Calu3 (cell line): ENCODE measurements around the gene FNDC3B. TPM values are rescaled to one million over a fixed set of nuclear protein-coding genes. Genes with fewer than 3 reads are reported as not detected.
A peak's percentile ranks its signal among the peaks of the same experiment; 100 is the strongest.

Source experiments
- BruUV-seq: library from RNA; stranded (reverse); fragments of 400-500 nt; replicated peaks from 2 replicates; lab custom pipeline; 2021; lab: Mats Ljungman, UMichigan
- CTCF ChIA-PET: fragments of 300-600 bp; sonication (Branson Sonifier 250); formaldehyde crosslinking; loops from one replicate; lab custom pipeline; 2022; ENCODE audit warnings: antibody characterized with exemption; lab: Charles Lee
- DNase-seq: peaks from one replicate; pipeline ENCODE4 v3.0.0; 2022
- H3K27ac Mint-ChIP-seq: one replicate; pipeline ENCODE4 v1.8.0; 2022; ENCODE audit warnings: mixed read lengths; ENCODE audit not compliant: unreplicated experiment
- H3K27me3 Mint-ChIP-seq: one replicate; pipeline ENCODE4 v1.8.0; 2022; ENCODE audit warnings: mixed read lengths; ENCODE audit not compliant: unreplicated experiment
- H3K36me3 Mint-ChIP-seq: one replicate; pipeline ENCODE4 v1.8.0; 2022; ENCODE audit warnings: mild to moderate bottlenecking, moderate library complexity, mixed read lengths; ENCODE audit not compliant: insufficient read depth, unreplicated experiment
- H3K4me1 Mint-ChIP-seq: one replicate; pipeline ENCODE4 v1.8.0; 2022; ENCODE audit warnings: mild to moderate bottlenecking, low read depth, mixed read lengths; ENCODE audit not compliant: unreplicated experiment
- H3K4me3 Mint-ChIP-seq: one replicate; pipeline ENCODE4 v1.8.0; 2022; ENCODE audit warnings: mild to moderate bottlenecking, low read depth, moderate library complexity, mixed read lengths; ENCODE audit not compliant: unreplicated experiment
- H3K9me3 Mint-ChIP-seq: one replicate; pipeline ENCODE4 v1.8.0; 2022; ENCODE audit warnings: low read depth, mixed read lengths; ENCODE audit not compliant: unreplicated experiment
- intact Hi-C: fragments of 100-400 bp; cut with micrococcal nuclease; formaldehyde crosslinking; loops from one replicate; pipeline ENCODE4 v1.10.0; 2022; ENCODE audit not compliant: unreplicated experiment
- total RNA-seq: library from RNA; stranded (reverse); gene quantifications from 2 replicates; pipeline ENCODE4 v1.2.3, GENCODE V29; 2022
- TF ChIP-seq, protein P1 (sequence below): fragments of 200-600 bp; IDR thresholded peaks from one replicate; pipeline ENCODE4 v1.8.0; 2022; ENCODE audit warnings: antibody characterized with exemption; ENCODE audit not compliant: unreplicated experiment

Gene FNDC3B
- total RNA-seq, 1 experiment from 2014 or later = 453 TPM

DNA sequence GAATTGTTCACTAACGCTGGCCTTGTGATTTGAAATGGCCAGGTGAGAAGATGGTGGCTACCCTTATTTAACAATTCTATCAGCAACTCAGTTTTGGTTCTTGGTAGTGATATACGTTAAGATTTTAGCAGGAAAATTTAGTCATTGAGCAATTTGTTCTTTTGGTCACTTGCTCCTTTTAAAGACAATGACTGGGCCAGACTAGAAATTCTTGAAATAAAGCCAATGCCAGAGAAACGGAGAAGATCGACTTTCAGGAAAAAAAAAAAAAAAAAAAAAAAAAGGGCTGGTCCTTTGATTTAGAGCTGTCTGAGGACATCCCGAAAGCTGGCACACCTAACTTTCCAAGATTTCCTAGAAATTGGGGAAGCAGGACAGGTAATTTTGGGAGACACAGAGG lies 178.5 kb downstream of the FNDC3B start:
- H3K36me3 Mint-ChIP-seq = peaks cover 54% of the 10 kb centered on the region
- BruUV-seq = no TSS peak
- H3K4me1 Mint-ChIP-seq = peaks cover 92% of the 10 kb centered on the region
- TF ChIP-seq, protein P1, sequence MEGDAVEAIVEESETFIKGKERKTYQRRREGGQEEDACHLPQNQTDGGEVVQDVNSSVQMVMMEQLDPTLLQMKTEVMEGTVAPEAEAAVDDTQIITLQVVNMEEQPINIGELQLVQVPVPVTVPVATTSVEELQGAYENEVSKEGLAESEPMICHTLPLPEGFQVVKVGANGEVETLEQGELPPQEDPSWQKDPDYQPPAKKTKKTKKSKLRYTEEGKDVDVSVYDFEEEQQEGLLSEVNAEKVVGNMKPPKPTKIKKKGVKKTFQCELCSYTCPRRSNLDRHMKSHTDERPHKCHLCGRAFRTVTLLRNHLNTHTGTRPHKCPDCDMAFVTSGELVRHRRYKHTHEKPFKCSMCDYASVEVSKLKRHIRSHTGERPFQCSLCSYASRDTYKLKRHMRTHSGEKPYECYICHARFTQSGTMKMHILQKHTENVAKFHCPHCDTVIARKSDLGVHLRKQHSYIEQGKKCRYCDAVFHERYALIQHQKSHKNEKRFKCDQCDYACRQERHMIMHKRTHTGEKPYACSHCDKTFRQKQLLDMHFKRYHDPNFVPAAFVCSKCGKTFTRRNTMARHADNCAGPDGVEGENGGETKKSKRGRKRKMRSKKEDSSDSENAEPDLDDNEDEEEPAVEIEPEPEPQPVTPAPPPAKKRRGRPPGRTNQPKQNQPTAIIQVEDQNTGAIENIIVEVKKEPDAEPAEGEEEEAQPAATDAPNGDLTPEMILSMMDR = no peak
- intact Hi-C loops = loop anchor here (2.0 kb wide), 1 partner anchor 43 kb away; no protein-coding TSS in a partner anchor
- H3K4me3 Mint-ChIP-seq = no peak overlapping the region
- DNase-seq = no peak
- H3K27ac Mint-ChIP-seq = peak overlapping the region; percentile 17
- no peaks in the 10 kb centered on the region for H3K9me3 Mint-ChIP-seq
- CTCF ChIA-PET = interaction anchor here (0.6 kb wide), 1 partner anchor 528 kb away, joined by 5 read pairs; no protein-coding TSS in a partner anchor
- H3K27me3 Mint-ChIP-seq = no peaks in the 10 kb centered on the region

DNA sequence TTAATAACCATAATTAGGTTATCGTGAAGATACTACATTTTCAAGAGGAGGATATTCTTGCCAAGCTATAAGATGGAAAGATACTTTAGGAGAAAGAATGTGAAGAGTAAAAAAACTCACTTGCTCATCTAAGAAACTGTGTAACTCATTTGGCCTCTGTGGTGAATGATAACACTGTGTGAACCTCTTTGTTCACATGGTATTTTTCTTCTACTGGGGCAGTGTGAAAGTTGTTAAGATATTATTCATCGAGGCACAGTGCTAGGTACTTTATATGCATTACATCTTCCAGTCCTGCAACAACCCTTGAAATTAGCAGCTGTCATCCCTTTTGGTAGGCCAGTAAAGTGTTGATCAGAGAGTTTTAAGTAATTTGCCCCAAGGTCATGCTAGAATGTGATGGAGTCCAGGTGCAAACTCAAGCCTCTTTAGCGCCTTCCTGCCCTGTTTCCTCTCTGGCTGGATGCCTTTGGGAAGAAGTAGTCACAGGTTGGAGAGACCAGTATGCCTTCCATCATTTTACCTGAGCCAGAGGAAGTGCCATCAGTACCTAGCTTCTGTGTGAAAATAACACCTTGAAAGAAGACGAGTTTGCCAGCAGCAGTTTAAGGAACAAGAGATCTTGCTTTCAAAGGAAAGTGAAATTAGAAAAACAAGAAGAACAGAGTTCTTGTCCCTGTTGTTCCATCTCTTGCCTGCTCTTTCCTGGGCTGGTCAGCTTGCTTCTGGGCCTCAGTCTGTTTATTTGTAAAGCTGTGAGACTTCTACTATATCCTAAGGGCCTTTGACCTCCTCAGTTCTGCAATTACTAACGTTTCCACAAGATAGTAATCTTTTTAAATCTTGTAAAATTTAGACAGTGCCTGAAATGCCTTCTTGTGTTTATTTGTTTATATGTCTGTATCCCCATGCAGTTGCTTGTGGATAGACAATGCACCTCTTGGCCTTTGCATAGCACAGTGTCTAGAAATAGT lies 179.3 kb downstream of the FNDC3B start:
- TF ChIP-seq, protein P1 = no peak
- Mint-ChIP-seq H3K36me3 (peaks cover 51% of the 10 kb centered on the region), H3K4me1 (peaks cover 91% of the 10 kb centered on the region), H3K9me3 (no peaks in the 10 kb centered on the region), H3K4me3 (no peak overlapping the region), H3K27me3 (no peaks in the 10 kb centered on the region), H3K27ac (peak overlapping the region; percentile 17)
- intact Hi-C loops = no loop called here
- CTCF ChIA-PET = interaction anchor here (0.6 kb wide), 1 partner anchor 528 kb away, joined by 5 read pairs; no protein-coding TSS in a partner anchor
- DNase-seq = no peak
- BruUV-seq = no TSS peak

DNA sequence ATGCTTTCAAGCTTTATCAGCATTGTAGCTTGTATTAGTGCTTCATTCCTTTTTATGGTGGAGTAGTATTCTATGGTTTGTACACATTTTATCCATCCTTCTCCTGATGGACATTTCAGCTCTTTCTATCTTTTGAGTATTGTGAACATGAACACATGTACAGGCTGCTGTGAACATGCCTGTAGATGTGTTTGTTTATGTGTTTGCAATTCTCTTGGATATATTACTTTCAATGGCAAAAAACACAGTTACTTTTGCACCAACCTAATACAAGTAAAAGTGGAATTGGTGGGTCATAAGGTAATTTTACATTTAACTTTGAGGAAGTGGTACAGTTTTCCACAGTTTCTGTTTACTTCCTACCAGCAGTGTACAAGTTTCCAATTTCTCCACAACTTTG lies 180.4 kb downstream of the FNDC3B start:
- peak overlapping the region; percentile 51 for H3K27ac Mint-ChIP-seq
- CTCF ChIA-PET = no interaction called here
- intact Hi-C loops = no loop called here

DNA sequence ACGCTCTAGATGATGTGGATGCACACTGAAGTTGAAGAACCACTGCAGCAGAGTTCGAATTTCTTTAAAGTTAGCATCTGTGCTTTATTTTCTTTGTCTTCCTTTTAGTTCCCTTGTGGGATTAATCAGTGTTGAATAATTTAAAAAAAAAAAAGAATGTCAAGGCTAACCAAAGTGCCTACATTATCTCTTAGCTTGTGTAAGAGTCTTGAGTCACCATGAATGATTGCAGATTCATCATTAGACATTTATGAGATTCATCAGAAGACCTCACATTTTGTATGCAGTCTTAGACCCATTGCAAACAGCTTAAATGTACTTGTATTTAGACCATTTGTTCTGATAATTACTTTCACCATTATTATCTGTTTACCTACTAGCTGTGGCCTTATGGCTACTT lies 182.2 kb downstream of the FNDC3B start:
- Mint-ChIP-seq H3K4me1 (peaks cover 86% of the 10 kb centered on the region), H3K4me3 (no peak overlapping the region), H3K9me3 (no peaks in the 10 kb centered on the region), H3K36me3 (peaks cover 51% of the 10 kb centered on the region), H3K27me3 (no peaks in the 10 kb centered on the region), H3K27ac (peak overlapping the region; percentile 51)
- TF ChIP-seq, protein P1 = no peak
- intact Hi-C loops = no loop called here
- DNase-seq = no peak
- CTCF ChIA-PET = interaction anchor here (0.6 to 1.9 kb wide), 2 partner anchors 10 to 267 kb away, joined by 4 read pairs; no protein-coding TSS in a partner anchor
- BruUV-seq = no TSS peak

More for the DNA sequence above, 180.4 kb downstream of the FNDC3B start:
- Mint-ChIP-seq H3K4me1 (peaks cover 92% of the 10 kb centered on the region), H3K36me3 (peaks cover 50% of the 10 kb centered on the region), H3K4me3 (no peak overlapping the region), H3K9me3 (no peaks in the 10 kb centered on the region), H3K27me3 (no peaks in the 10 kb centered on the region)
- TF ChIP-seq, protein P1 = no peak
- DNase-seq = no peak
- BruUV-seq = no TSS peak
